AG04449 (cell line): ENCODE data around the gene IL6R.

Experiments used
- CTCF ChIA-PET: fragments of 350-600 bp; formaldehyde crosslinking; extraction: SDS; loops from one replicate; lab custom pipeline; 2021; ENCODE audit warnings: antibody characterized with exemption; lab: Yijun Ruan, JAX
- POLR2A ChIA-PET: fragments of 400-600, 350-600 bp; formaldehyde crosslinking; extraction: SDS; loops from one replicate; lab custom pipeline; 2020; ENCODE audit warnings: antibody characterized with exemption, inconsistent platforms; lab: Yijun Ruan, JAX
- DNase-seq: peaks from one replicate; pipeline ENCODE4 v3.0.0-alpha.2; 2010; ENCODE audit warnings: low read depth, low spot score
- H3K4me3 ChIP-seq: 2 replicates; pipeline ENCODE4 v1.5.1; 2011; ENCODE audit warnings: low read depth, mild to moderate bottlenecking, control low read depth, low read length
- TF ChIP-seq, protein P1 (sequence below): IDR thresholded peaks from one replicate; pipeline ENCODE4 v1.5.1; 2011; ENCODE audit warnings: mild to moderate bottlenecking, moderate library complexity, low read length, control low read depth, inconsistent platforms; ENCODE audit not compliant: insufficient read depth; ENCODE audit errors: missing control alignments

Gene IL6R

DNA sequence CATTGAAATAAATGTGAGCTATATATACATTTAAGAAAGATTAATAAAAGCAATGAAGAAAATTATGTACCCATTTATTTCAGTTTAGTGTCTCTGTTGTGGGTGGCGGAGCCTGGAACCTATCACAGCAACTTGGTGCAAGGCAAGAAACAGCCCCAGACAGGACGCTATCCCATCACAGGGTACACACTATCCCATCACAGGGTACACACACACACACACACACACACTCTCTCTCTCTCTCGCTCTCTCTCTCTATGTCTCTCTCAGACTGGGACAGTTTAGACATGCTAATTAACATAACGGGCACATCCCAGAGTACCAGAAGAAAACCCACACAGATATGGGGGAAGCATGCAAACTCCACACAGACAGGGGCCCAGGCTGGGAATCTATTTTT, 6.5 kb upstream of the IL6R start:
- POLR2A ChIA-PET, result no interaction called here
- DNase-seq, result no peak
- TF ChIP-seq, protein P1, sequence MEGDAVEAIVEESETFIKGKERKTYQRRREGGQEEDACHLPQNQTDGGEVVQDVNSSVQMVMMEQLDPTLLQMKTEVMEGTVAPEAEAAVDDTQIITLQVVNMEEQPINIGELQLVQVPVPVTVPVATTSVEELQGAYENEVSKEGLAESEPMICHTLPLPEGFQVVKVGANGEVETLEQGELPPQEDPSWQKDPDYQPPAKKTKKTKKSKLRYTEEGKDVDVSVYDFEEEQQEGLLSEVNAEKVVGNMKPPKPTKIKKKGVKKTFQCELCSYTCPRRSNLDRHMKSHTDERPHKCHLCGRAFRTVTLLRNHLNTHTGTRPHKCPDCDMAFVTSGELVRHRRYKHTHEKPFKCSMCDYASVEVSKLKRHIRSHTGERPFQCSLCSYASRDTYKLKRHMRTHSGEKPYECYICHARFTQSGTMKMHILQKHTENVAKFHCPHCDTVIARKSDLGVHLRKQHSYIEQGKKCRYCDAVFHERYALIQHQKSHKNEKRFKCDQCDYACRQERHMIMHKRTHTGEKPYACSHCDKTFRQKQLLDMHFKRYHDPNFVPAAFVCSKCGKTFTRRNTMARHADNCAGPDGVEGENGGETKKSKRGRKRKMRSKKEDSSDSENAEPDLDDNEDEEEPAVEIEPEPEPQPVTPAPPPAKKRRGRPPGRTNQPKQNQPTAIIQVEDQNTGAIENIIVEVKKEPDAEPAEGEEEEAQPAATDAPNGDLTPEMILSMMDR, result no peak
- CTCF ChIA-PET, result interaction anchor here (1.8 kb wide), 1 partner anchor 63 kb away, joined by 4 read pairs; no protein-coding TSS in a partner anchor
- no peak overlapping the region for H3K4me3 ChIP-seq

DNA sequence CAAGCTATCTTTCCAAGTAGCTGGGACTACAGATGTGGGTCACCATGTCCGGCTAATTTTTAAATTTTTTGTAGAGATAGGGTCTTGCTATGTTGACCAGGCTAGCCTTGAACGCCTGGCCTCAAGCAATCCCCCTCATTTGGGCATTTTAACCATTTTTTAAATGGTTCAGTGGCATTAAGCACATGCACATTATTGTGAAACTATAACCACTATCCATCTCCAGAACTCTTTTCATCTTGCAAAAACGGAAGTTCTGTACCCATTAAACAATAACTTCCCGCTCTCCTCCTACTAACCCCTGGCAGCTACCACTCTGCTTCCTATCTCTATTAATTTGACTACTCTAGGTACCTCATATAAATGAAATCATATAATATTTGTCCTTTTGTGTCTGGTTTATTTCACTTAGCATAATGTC, 4.8 kb upstream of the IL6R start:
- POLR2A ChIA-PET, result no interaction called here
- no peak for DNase-seq
- CTCF ChIA-PET, result interaction anchor here (1.0 to 1.2 kb wide), 3 partner anchors 9 to 644 kb away, joined by 3 to 4 read pairs (median 3); no protein-coding TSS in a partner anchor
- TF ChIP-seq, protein P1, result no peak
- H3K4me3 ChIP-seq, result no peak overlapping the region

GRCh38 chr1:154402409-154402921, 2.7 kb upstream of the IL6R start:
- TF ChIP-seq, protein P1, result no peak
- no peak for DNase-seq
- H3K4me3 ChIP-seq, result no peak overlapping the region
- POLR2A ChIA-PET, result no interaction called here
- CTCF ChIA-PET, result interaction anchor here (1.9 kb wide), 1 partner anchor 17 kb away, joined by 5 read pairs; no protein-coding TSS in a partner anchor

DNA sequence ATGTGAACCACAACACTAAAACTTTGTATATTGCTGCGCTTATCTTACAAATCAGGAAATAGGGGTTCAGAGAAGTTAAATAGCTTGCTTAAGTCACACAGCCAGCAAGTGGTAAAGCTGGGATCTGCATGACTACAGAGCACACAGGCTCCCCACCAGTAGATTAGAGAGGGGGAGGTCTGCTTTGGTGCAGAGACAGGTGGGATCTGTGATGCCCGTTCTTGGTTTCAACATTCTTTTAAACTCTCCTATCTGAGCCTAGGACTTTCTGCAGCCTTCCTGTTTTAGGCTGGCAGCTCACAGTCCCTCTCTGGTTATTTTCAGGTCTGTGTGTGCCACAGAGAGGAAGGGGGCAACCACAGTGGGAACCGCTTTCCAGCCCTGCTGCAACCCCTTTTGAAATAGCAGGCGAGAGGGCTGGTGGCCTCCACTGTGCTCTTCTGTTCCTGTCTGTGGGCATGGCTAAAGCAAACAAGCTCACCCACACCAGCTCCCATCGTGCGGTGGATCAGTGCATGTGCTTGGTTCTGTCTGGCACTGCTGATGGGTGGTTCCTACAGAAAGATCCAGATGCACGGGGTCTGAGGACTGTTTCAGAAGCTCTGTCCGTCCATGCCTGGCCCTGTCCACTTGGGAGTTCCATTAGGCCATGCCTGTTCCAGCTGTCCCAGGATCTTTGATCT, 1.7 kb upstream of the IL6R start:
- ChIA-PET CTCF (interaction anchor here (1.3 to 1.9 kb wide), 2 partner anchors 16 to 76 kb away, joined by 5 read pairs; no protein-coding TSS in a partner anchor), POLR2A (interaction anchor here (1.1 kb wide), 1 partner anchor 14 kb away, joined by 3 read pairs; no protein-coding TSS in a partner anchor)
- DNase-seq, result no peak
- TF ChIP-seq, protein P1, result no peak
- no peak overlapping the region for H3K4me3 ChIP-seq

DNA sequence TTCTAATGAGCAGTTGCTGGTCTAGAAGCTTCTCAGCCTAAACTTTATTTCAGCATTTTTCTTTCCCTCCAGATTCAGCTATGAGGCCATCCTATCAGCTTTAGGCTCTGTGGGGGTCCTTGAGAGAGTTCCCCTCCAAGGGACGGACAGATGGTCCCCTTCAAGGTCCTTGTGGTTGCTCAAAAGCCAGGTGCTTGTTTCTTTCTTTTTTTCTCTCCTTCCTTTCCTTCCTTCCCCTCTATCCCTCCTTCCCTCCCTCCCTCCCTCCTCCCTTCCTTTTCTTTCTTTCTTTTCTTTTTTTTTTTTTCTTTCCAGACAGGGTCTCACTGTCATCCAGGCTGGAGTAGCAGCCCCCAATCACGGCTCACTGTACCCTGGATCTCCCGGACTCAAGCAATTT, 1.2 kb upstream of the IL6R start:
- DNase-seq, result no peak
- TF ChIP-seq, protein P1, result no peak
- ChIA-PET POLR2A (interaction anchor here (1.1 kb wide), 1 partner anchor 15 kb away, joined by 3 read pairs; no protein-coding TSS in a partner anchor), CTCF (interaction anchor here (1.3 to 1.9 kb wide), 2 partner anchors 16 to 75 kb away, joined by 5 read pairs; no protein-coding TSS in a partner anchor)
- no peak overlapping the region for H3K4me3 ChIP-seq

DNA sequence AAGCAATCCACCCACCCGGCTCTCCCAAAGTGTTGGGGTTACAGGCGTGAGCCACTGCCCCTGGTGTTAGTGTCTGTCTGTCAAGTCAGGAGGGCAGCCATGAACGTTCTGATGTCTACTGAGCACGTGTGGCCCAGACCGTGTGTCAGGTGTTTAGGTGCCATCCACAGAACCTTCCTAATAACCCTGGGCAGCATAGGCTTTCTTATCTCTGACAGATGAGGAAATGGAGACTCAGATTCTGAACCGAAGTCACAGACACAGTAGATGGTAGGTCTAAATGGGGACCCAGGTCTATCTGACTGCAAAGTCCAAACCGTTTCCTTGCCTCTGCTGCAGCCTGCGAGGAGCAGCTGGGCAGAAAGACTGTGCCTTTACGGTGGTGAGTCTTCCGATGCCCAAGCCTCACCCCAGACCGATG, 622 bp upstream of the IL6R start:
- TF ChIP-seq, protein P1, result no peak
- DNase-seq, result no peak
- CTCF ChIA-PET, result interaction anchor here (1.3 kb wide), 1 partner anchor 75 kb away, joined by 5 read pairs; no protein-coding TSS in a partner anchor
- H3K4me3 ChIP-seq, result peak overlapping the region; percentile 80
- POLR2A ChIA-PET, result no interaction called here
